Fibroblast of the conjunctiva (primary cell): ENCODE data around the gene IMMP2L.

Source experiments
- DNase-seq: peaks from one replicate; pipeline ENCODE4 v3.0.0-alpha.2; 2010; ENCODE audit warnings: low read depth

Gene IMMP2L

GRCh38 chr7:110800984-110801383, 761.3 kb downstream of the IMMP2L start:
- DNase-seq = no peak

GRCh38 chr7:110797656-110798055, 764.6 kb downstream of the IMMP2L start:
- DNase-seq = no peak

GRCh38 chr7:110790992-110791391, 771.3 kb downstream of the IMMP2L start:
- DNase-seq = no peak

GRCh38 chr7:110786328-110786965, 775.8 kb downstream of the IMMP2L start:
- no peak for DNase-seq

- no peak for DNase-seq
These were observed 777.5 kb downstream of the IMMP2L start for GRCh38 chr7:110784749-110785148.

GRCh38 chr7:110780712-110781111, 781.6 kb downstream of the IMMP2L start:
- no peak for DNase-seq

- no peak for DNase-seq
These were observed 783.0 kb downstream of the IMMP2L start for GRCh38 chr7:110779339-110779738.

GRCh38 chr7:110775046-110775445, 787.2 kb downstream of the IMMP2L start:
- DNase-seq = no peak

GRCh38 chr7:110774071-110774470, 788.2 kb downstream of the IMMP2L start:
- DNase-seq = no peak

- DNase-seq = no peak
These were observed 789.7 kb downstream of the IMMP2L start for GRCh38 chr7:110772615-110773014.

- no peak for DNase-seq
These were observed 790.6 kb downstream of the IMMP2L start for GRCh38 chr7:110771717-110772116.

GRCh38 chr7:110767550-110768110, 794.7 kb downstream of the IMMP2L start:
- DNase-seq = no peak

GRCh38 chr7:110766864-110767263, 795.4 kb downstream of the IMMP2L start:
- no peak for DNase-seq

- no peak for DNase-seq
These were observed 797.4 kb downstream of the IMMP2L start for GRCh38 chr7:110764852-110765251.

GRCh38 chr7:110762546-110763225, 799.6 kb downstream of the IMMP2L start:
- no peak for DNase-seq

- DNase-seq = no peak
These were observed 802.0 kb downstream of the IMMP2L start for GRCh38 chr7:110760341-110760740.

- no peak for DNase-seq
These were observed 803.2 kb downstream of the IMMP2L start for GRCh38 chr7:110759069-110759468.

- no peak for DNase-seq
These were observed 807.6 kb downstream of the IMMP2L start for GRCh38 chr7:110754649-110755048.

GRCh38 chr7:110750931-110751605, 811.2 kb downstream of the IMMP2L start:
- DNase-seq = no peak

GRCh38 chr7:110733221-110733620, 829.1 kb downstream of the IMMP2L start:
- DNase-seq = no peak

- DNase-seq = no peak
These were observed 837.5 kb downstream of the IMMP2L start for GRCh38 chr7:110724811-110725210.

- no peak for DNase-seq
These were observed 840.9 kb downstream of the IMMP2L start for GRCh38 chr7:110721395-110721794.

- DNase-seq = no peak
These were observed 841.7 kb downstream of the IMMP2L start for GRCh38 chr7:110720626-110721025.
